HCT116 (cell line): ENCODE measurements around the gene TOX3. TPM values are rescaled to one million over a fixed set of nuclear protein-coding genes. Genes with fewer than 3 reads are reported as not detected.

Experiments used
- ATAC-seq: fragments of 200-7000 bp; cut with Tn5 transposase; 2 replicates; pipeline ENCODE4 v1.9.1; 2020; ENCODE audit warnings: mild to moderate bottlenecking, moderate library complexity
- BruUV-seq: library from RNA; stranded (reverse); fragments of 400-500 nt; replicated peaks from 2 replicates; lab custom pipeline; 2021; lab: Mats Ljungman, UMichigan
- CTCF ChIA-PET: fragments of 300-600 bp; sonication (Branson Sonifier 250); formaldehyde crosslinking; loops from one replicate; lab custom pipeline; 2021; ENCODE audit warnings: antibody characterized with exemption; lab: Charles Lee
- POLR2A ChIA-PET: fragments of 300-600, 350-600 bp; sonication (Branson Sonifier 250); formaldehyde crosslinking; loops from one replicate; lab custom pipeline; 2021; ENCODE audit warnings: antibody characterized with exemption; lab: Charles Lee
- RAD21 ChIA-PET, 2 experiments: fragments of 300-600 bp; sonication (Branson Sonifier 250); formaldehyde crosslinking; loops; one replicate each; lab custom pipeline; 2023; ENCODE audit warnings: low total read pairs in 2 of 2; ENCODE audit not compliant: uncharacterized antibody in 2 of 2, unreplicated experiment in 2 of 2, low non-redundant PET in 1 of 2; lab: Charles Lee
- DNase-seq: peaks from one replicate; pipeline ENCODE4 v3.0.0-alpha.2; 2010; ENCODE audit warnings: low read depth, low spot score
- H2AFZ ChIP-seq: fragments of 200-600 bp; shearing (Covaris generic), sonication (generic); 2 replicates; pipeline ENCODE4 v1.6.1; 2017; ENCODE audit warnings: low read depth, mixed run types, mixed read lengths, antibody characterized with exemption, low read length; ENCODE audit not compliant: poor library complexity, severe bottlenecking
- H3K27ac ChIP-seq: 2 replicates; pipeline ENCODE4 v1.5.1; 2012; ENCODE audit warnings: low read depth, low read length
- H3K27me3 ChIP-seq: fragments of 200-600 bp; sonication (generic); 2 replicates; pipeline ENCODE4 v1.6.1; 2016; ENCODE audit warnings: mixed run types, low read length, mixed read lengths; ENCODE audit not compliant: insufficient read depth
- H3K36me3 ChIP-seq, 2 experiments: fragments of 200-500 bp in 1 of 2; fragments of 200-600 bp in 1 of 2; sonication (Bioruptor generic) in 1 of 2; sonication (generic) in 1 of 2; 2 replicates each; pipeline versions ENCODE4 v1.5.1 to v1.6.1; 2014 to 2016; ENCODE audit warnings: low read length in 2 of 2, inconsistent platforms in 1 of 2, mixed read lengths in 1 of 2, mixed run types in 1 of 2; ENCODE audit not compliant: insufficient read depth in 2 of 2, control insufficient read depth in 1 of 2
- H3K4me1 ChIP-seq, 2 experiments: fragments of 200-600 bp in 1 of 2; sonication (generic) in 1 of 2; 2 replicates each; pipeline versions ENCODE4 v1.5.1 to v1.6.1; 2012 to 2017; ENCODE audit warnings: low read length in 2 of 2, inconsistent platforms in 1 of 2, mild to moderate bottlenecking in 1 of 2, mixed read lengths in 1 of 2, mixed run types in 1 of 2, moderate library complexity in 1 of 2; ENCODE audit not compliant: insufficient read depth in 2 of 2, control insufficient read depth in 1 of 2
- H3K4me2 ChIP-seq: fragments of 200-600 bp; sonication (generic); 2 replicates; pipeline ENCODE4 v1.6.1; 2017; ENCODE audit warnings: mixed run types, low read length, mixed read lengths
- H3K4me3 ChIP-seq, 2 experiments: fragments of 200-600 bp in 1 of 2; sonication (generic) in 1 of 2; replicated peaks in 1 of 2; 2 replicates each; pipeline ENCODE4 v1.5.1; 2011 to 2016; ENCODE audit warnings: low read length in 2 of 2, control low read depth in 1 of 2, low read depth in 1 of 2, mild to moderate bottlenecking in 1 of 2, mixed read lengths in 1 of 2, mixed run types in 1 of 2
- H3K79me2 ChIP-seq: fragments of 200-600 bp; sonication (generic); 2 replicates; pipeline ENCODE4 v1.6.1; 2017; ENCODE audit warnings: mild to moderate bottlenecking, mixed run types, low read length, moderate library complexity, mixed read lengths; ENCODE audit not compliant: insufficient read depth
- H3K9ac ChIP-seq: fragments of 200-600 bp; sonication (generic); 2 replicates; pipeline ENCODE4 v1.6.1; 2016; ENCODE audit warnings: low read length, mixed read lengths
- H3K9me2 ChIP-seq: fragments of 200-600 bp; sonication (generic), shearing (Covaris generic); 2 replicates; pipeline ENCODE4 v1.6.1; 2017; ENCODE audit warnings: mixed run types, mild to moderate bottlenecking, moderate library complexity; ENCODE audit not compliant: insufficient read depth
- H3K9me3 ChIP-seq, 2 experiments: fragments of 200-500 bp in 1 of 2; fragments of 200-600 bp in 1 of 2; sonication (Bioruptor generic) in 1 of 2; sonication (generic) in 1 of 2; 2 replicates each; pipeline ENCODE4 v1.6.1; 2014 to 2017; ENCODE audit warnings: low read length in 2 of 2, mixed read lengths in 2 of 2, inconsistent platforms in 1 of 2, low read depth in 1 of 2, mild to moderate bottlenecking in 1 of 2, mixed run types in 1 of 2, moderate library complexity in 1 of 2; ENCODE audit not compliant: control insufficient read depth in 1 of 2, insufficient read depth in 1 of 2
- H4K20me1 ChIP-seq: fragments of 200-600 bp; sonication (generic), shearing (Covaris generic); 2 replicates; pipeline ENCODE4 v1.6.1; 2017; ENCODE audit warnings: mixed run types, mild to moderate bottlenecking, moderate library complexity; ENCODE audit not compliant: insufficient read depth
- CBX3 ChIP-seq: IDR thresholded peaks from 2 replicates; pipeline ENCODE4 v1.6.1; 2012; ENCODE audit warnings: low read depth
- CEBPB ChIP-seq: IDR thresholded peaks from 2 replicates; pipeline ENCODE4 v1.6.1; 2012; ENCODE audit warnings: low read depth
- CTCF ChIP-seq, 3 experiments: fragments of 200-600 bp in 1 of 3; sonication (generic) in 1 of 3; IDR thresholded peaks in 2 of 3; conservative IDR thresholded peaks in 1 of 3; 2 replicates each; pipeline ENCODE4 v1.5.1; 2012 to 2017; ENCODE audit warnings: low read depth in 2 of 3, low read length in 2 of 3, antibody characterized with exemption in 1 of 3, borderline replicate concordance in 1 of 3, control low read depth in 1 of 3, mild to moderate bottlenecking in 1 of 3, mixed read lengths in 1 of 3, mixed run types in 1 of 3, moderate library complexity in 1 of 3; ENCODE audit not compliant: insufficient read depth in 1 of 3
- EGR1 ChIP-seq: IDR thresholded peaks from 2 replicates; pipeline ENCODE4 v1.6.1; 2012; ENCODE audit warnings: low read depth
- EZH2 ChIP-seq: fragments of 200-600 bp; sonication (generic); IDR thresholded peaks from 2 replicates; pipeline ENCODE4 v1.6.1; 2017; ENCODE audit warnings: antibody characterized with exemption, mixed run types
- EZH2phosphoT487 ChIP-seq: fragments of 200-600 bp; IDR thresholded peaks from 2 replicates; pipeline ENCODE4 v1.6.1; 2018; ENCODE audit warnings: antibody characterized with exemption, borderline replicate concordance
- FOSL1 ChIP-seq: IDR thresholded peaks from 2 replicates; pipeline ENCODE4 v1.6.1; 2012; ENCODE audit warnings: low read depth
- JUND ChIP-seq: IDR thresholded peaks from 2 replicates; pipeline ENCODE4 v1.6.1; 2012
- POLR2A ChIP-seq: IDR thresholded peaks from 2 replicates; pipeline ENCODE4 v1.7.0; 2011; ENCODE audit warnings: borderline replicate concordance; ENCODE audit not compliant: insufficient read depth, insufficient read length; ENCODE audit errors: extremely low read depth
- RAD21 ChIP-seq: IDR thresholded peaks from 2 replicates; pipeline ENCODE4 v1.6.1; 2012; ENCODE audit warnings: low read depth, mild to moderate bottlenecking
- SIN3A ChIP-seq: IDR thresholded peaks from 2 replicates; pipeline ENCODE4 v1.6.1; 2012; ENCODE audit warnings: low read depth
- YY1 ChIP-seq: IDR thresholded peaks from 2 replicates; pipeline ENCODE4 v1.6.1; 2011; ENCODE audit warnings: low read length, low read depth, moderate library complexity, mild to moderate bottlenecking; ENCODE audit not compliant: insufficient replicate concordance; ENCODE audit errors: extremely low read depth
- ZBTB33 ChIP-seq: IDR thresholded peaks from 2 replicates; pipeline ENCODE4 v1.6.1; 2011; ENCODE audit warnings: mild to moderate bottlenecking, low read length, moderate library complexity; ENCODE audit not compliant: insufficient replicate concordance; ENCODE audit errors: extremely low read depth
- ZFX ChIP-seq: fragments of 450-650 bp; IDR thresholded peaks from 2 replicates; pipeline ENCODE4 v1.6.1; 2017
- ZNF274 ChIP-seq: fragments of 200-500 bp; sonication (Bioruptor generic); IDR thresholded peaks from 2 replicates; pipeline ENCODE4 v1.6.1; 2014; ENCODE audit warnings: mild to moderate bottlenecking, low read depth, low read length, inconsistent platforms
- intact Hi-C: fragments of 100-400 bp; cut with micrococcal nuclease; formaldehyde crosslinking; loops from 2 replicates; pipeline ENCODE4 v1.10.0; 2022
- total RNA-seq: library from RNA; stranded (reverse); gene quantifications from one replicate; pipeline ENCODE4 v1.2.1, GENCODE V29; 2021; ENCODE audit not compliant: unreplicated experiment
- TF ChIP-seq, protein P1 (sequence below): IDR thresholded peaks from 2 replicates; pipeline ENCODE4 v1.6.1; 2012
- TF ChIP-seq, protein P2 (sequence below): IDR thresholded peaks from 2 replicates; pipeline ENCODE4 v1.6.1; 2012

TOX3 gene
- total RNA-seq, 1 experiment from 2014 or later: not detected

DNA sequence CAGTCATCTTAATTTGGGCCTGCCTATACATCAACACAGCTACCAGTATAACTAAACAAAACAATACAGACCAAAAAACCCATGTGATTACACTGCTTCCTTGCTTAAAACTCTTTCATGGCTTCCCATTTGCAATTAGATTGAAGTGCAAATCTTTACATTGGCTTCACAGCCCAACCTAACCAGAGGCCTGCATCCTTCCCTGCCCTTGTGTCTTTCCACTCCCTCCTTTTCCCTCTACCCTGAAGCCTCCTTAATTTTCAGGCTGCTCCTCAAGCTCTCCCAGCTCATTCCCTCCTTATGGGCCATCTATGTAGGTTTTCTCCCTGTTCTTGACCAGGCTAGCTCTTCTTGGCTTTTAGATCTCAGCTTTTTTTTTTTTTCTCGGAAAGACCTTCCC is 147.8 kb downstream of the TOX3 start (continued):
- TF ChIP-seq CTCF (IDR thresholded peaks at IDR 0.05 in 2 of 3, conservative IDR thresholded peaks at IDR 0.05 in 1 of 3; ENCODE audit: borderline replicate concordance in 1 of 3, insufficient read depth in 1 of 3, low read depth in 2 of 3, low read length in 2 of 3): no peak
- TF ChIP-seq ZFX: no peak
- no peak for TF ChIP-seq ZBTB33
- no peak for TF ChIP-seq RAD21
- no peak for TF ChIP-seq CBX3
- no peak for TF ChIP-seq EZH2
- TF ChIP-seq EZH2phosphoT487: no peak
- no peak for TF ChIP-seq FOSL1
- TF ChIP-seq, protein P1, sequence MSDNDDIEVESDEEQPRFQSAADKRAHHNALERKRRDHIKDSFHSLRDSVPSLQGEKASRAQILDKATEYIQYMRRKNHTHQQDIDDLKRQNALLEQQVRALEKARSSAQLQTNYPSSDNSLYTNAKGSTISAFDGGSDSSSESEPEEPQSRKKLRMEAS: no peak
- TF ChIP-seq, protein P2, sequence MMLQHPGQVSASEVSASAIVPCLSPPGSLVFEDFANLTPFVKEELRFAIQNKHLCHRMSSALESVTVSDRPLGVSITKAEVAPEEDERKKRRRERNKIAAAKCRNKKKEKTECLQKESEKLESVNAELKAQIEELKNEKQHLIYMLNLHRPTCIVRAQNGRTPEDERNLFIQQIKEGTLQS: no peak

DNA sequence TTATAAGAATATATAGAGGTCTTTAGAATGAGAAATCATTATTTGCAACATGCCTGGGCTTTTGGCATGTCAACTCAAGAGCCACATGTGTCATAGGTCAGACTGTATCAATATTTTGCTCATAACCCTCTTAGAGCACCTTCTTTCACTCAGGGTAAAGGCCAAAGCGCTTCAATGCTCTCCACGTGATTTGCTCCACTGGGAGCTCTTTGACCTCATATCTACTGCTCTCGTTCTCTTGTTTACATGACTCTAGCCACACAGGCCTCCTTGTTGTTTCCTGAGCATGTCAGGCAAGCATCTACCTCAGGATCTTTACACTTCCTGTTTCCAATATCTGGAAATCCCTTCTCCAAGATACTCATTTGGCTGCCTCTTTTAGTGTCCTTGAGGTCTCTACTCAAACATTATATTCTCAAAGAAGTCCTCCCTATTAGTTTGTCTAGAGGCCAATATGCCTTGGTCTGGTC is 148.4 kb downstream of the TOX3 start:
- no peaks in the 10 kb centered on the region for H4K20me1 ChIP-seq
- no peak overlapping the region for H3K4me3 ChIP-seq
- POLR2A ChIA-PET: no interaction called here
- H3K9me3 ChIP-seq: peaks cover 5 to 18% of the 10 kb centered on the region in 2 experiments; a peak in 2 of 4 replicates
- no peaks in the 10 kb centered on the region for H3K79me2 ChIP-seq
- DNase-seq: no peak
- H3K9ac ChIP-seq: no peak overlapping the region
- RAD21 ChIA-PET: no interaction called here
- CTCF ChIA-PET: no interaction called here
- H3K9me2 ChIP-seq: no peaks in the 10 kb centered on the region
- intact Hi-C loops: no loop called here
- no peak overlapping the region for H3K4me2 ChIP-seq
- BruUV-seq: no TSS peak
- ATAC-seq: no peak
- H2AFZ ChIP-seq: no peak overlapping the region
- H3K4me1 ChIP-seq: no peaks in the 10 kb centered on the region
- no peak overlapping the region for H3K27ac ChIP-seq
- H3K27me3 ChIP-seq: no peaks in the 10 kb centered on the region
- no peaks in the 10 kb centered on the region for H3K36me3 ChIP-seq
- TF ChIP-seq ZFX: no peak
- TF ChIP-seq EZH2: no peak
- no peak for TF ChIP-seq EGR1
- TF ChIP-seq EZH2phosphoT487: no peak
- TF ChIP-seq, protein P1: no peak
- TF ChIP-seq ZNF274: no peak
- no peak for TF ChIP-seq JUND
- no peak for TF ChIP-seq YY1
- no peak for TF ChIP-seq FOSL1
- TF ChIP-seq, protein P2: no peak
- no peak for TF ChIP-seq POLR2A
- TF ChIP-seq SIN3A: no peak
- no peak for TF ChIP-seq CEBPB
